HEK293T (cell line): ENCODE results near the gene SSR1.

Source experiments
- CTCF ChIA-PET: fragments of 350-600 bp; formaldehyde crosslinking; extraction: SDS; loops from one replicate; lab custom pipeline; 2021; ENCODE audit warnings: antibody characterized with exemption, inconsistent platforms; lab: Yijun Ruan, JAX
- POLR2A ChIA-PET: fragments of 350-600 bp; formaldehyde crosslinking; extraction: SDS; loops from one replicate; lab custom pipeline; 2020; ENCODE audit warnings: antibody characterized with exemption, inconsistent platforms; lab: Yijun Ruan, JAX
- DNase-seq: peaks from one replicate; pipeline ENCODE4 v3.0.0; 2012; ENCODE audit warnings: mixed read lengths; ENCODE audit errors: extremely low spot score
- ARNT ChIP-seq: fragments of 450-650 bp; IDR thresholded peaks from 2 replicates; pipeline ENCODE4 v1.6.1; 2017; ENCODE audit warnings: mild to moderate bottlenecking
- BHLHE40 ChIP-seq: fragments of 450-650 bp; IDR thresholded peaks from 2 replicates; pipeline ENCODE4 v1.6.1; 2016; ENCODE audit warnings: mild to moderate bottlenecking, moderate library complexity, borderline replicate concordance
- CTBP1 ChIP-seq: fragments of 450-650 bp; IDR thresholded peaks from 2 replicates; pipeline ENCODE4 v1.6.1; 2016; ENCODE audit warnings: borderline replicate concordance
- ELF4 ChIP-seq: fragments of 450-650 bp; IDR thresholded peaks from 2 replicates; pipeline ENCODE4 v1.6.1; 2017; ENCODE audit warnings: antibody characterized with exemption
- FOXA1 ChIP-seq: fragments of 450-650 bp; IDR thresholded peaks from 2 replicates; pipeline ENCODE4 v1.6.1; 2016; ENCODE audit warnings: mild to moderate bottlenecking
- FOXK2 ChIP-seq: fragments of 450-650 bp; IDR thresholded peaks from 2 replicates; pipeline ENCODE4 v1.6.1; 2016; ENCODE audit warnings: mild to moderate bottlenecking
- FOXM1 ChIP-seq: fragments of 450-650 bp; IDR thresholded peaks from 2 replicates; pipeline ENCODE4 v1.6.1; 2017; ENCODE audit warnings: mild to moderate bottlenecking, borderline replicate concordance
- HDGF ChIP-seq: fragments of 450-650 bp; IDR thresholded peaks from 2 replicates; pipeline ENCODE4 v1.6.1; 2017; ENCODE audit warnings: antibody characterized with exemption, borderline replicate concordance
- L3MBTL2 ChIP-seq: fragments of 450-650 bp; conservative IDR thresholded peaks from 2 replicates; pipeline ENCODE4 v1.6.1; 2016; ENCODE audit warnings: mild to moderate bottlenecking
- LEF1 ChIP-seq: fragments of 450-650 bp; IDR thresholded peaks from 2 replicates; pipeline ENCODE4 v1.6.1; 2017; ENCODE audit warnings: mild to moderate bottlenecking, borderline replicate concordance
- NFRKB ChIP-seq: fragments of 450-650 bp; IDR thresholded peaks from 2 replicates; pipeline ENCODE4 v1.6.1; 2016; ENCODE audit warnings: mild to moderate bottlenecking, moderate library complexity
- PKNOX1 ChIP-seq: fragments of 450-650 bp; IDR thresholded peaks from 2 replicates; pipeline ENCODE4 v1.6.1; 2016
- SP1 ChIP-seq: fragments of 450-650 bp; IDR thresholded peaks from 2 replicates; pipeline ENCODE4 v1.6.1; 2017
- SUZ12 ChIP-seq: fragments of 450-650 bp; IDR thresholded peaks from 2 replicates; pipeline ENCODE4 v1.6.1; 2016; ENCODE audit warnings: mild to moderate bottlenecking
- TARDBP ChIP-seq: fragments of 450-650 bp; IDR thresholded peaks from 2 replicates; pipeline ENCODE4 v1.6.1; 2016
- ZNF384 ChIP-seq: fragments of 450-650 bp; IDR thresholded peaks from 2 replicates; pipeline ENCODE4 v1.6.1; 2016

The SSR1 gene

GRCh38 chr6:7254980-7255835, 57.8 kb downstream of the SSR1 start:
- ChIA-PET POLR2A (no interaction called here), CTCF (no interaction called here)

GRCh38 chr6:7252390-7252789, 60.6 kb downstream of the SSR1 start:
- DNase-seq: no peak
- TF ChIP-seq ZNF384 (no peak), CTBP1 (no peak), FOXA1 (no peak), BHLHE40 (no peak), HDGF (no peak), NFRKB (no peak), LEF1 (no peak), ELF4 (no peak)
- ChIA-PET POLR2A (interaction anchor here (1.7 kb wide), 1 partner anchor 9 kb away, joined by 13 read pairs; no protein-coding TSS in a partner anchor), CTCF (interaction anchor here (1.1 kb wide), 2 partner anchors 14 to 575 kb away, joined by 4 to 5 read pairs; no protein-coding TSS in a partner anchor)

More at GRCh38 chr6:7254980-7255835, 57.8 kb downstream of the SSR1 start:
- TF ChIP-seq FOXK2 (no peak), BHLHE40 (no peak), L3MBTL2 (no peak), HDGF (no peak), CTBP1 (no peak), SP1 (no peak), ELF4 (no peak), FOXM1 (no peak), PKNOX1 (no peak), ARNT (no peak), NFRKB (no peak), SUZ12 (no peak), FOXA1 (no peak), TARDBP (no peak), LEF1 (no peak), ZNF384 (no peak)
- DNase-seq: no peak

- no peak for DNase-seq
- POLR2A ChIA-PET: interaction anchor here (1.7 kb wide), 1 partner anchor 10 kb away, joined by 13 read pairs; no protein-coding TSS in a partner anchor
- TF ChIP-seq FOXA1 (no peak), ZNF384 (no peak), FOXM1 (no peak), LEF1 (no peak), NFRKB (no peak), TARDBP (no peak), PKNOX1 (no peak), SP1 (no peak), SUZ12 (no peak), FOXK2 (no peak), L3MBTL2 (no peak), ARNT (no peak), CTBP1 (no peak), ELF4 (no peak)
- CTCF ChIA-PET: interaction anchor here (1.1 kb wide), 2 partner anchors 13 to 575 kb away, joined by 4 to 5 read pairs; no protein-coding TSS in a partner anchor
Measured at GRCh38 chr6:7251646-7252260, 61.2 kb downstream of the SSR1 start.

GRCh38 chr6:7250812-7251211, 62.2 kb downstream of the SSR1 start:
- TF ChIP-seq LEF1: no peak
- TF ChIP-seq ARNT: no peak
- no peak for TF ChIP-seq NFRKB
- no peak for TF ChIP-seq HDGF
- TF ChIP-seq FOXM1: no peak
- no peak for TF ChIP-seq BHLHE40
- TF ChIP-seq SP1: no peak
- no peak for TF ChIP-seq CTBP1
- no peak for TF ChIP-seq FOXK2
- TF ChIP-seq SUZ12: no peak
- no peak for TF ChIP-seq PKNOX1
- TF ChIP-seq ELF4: no peak
- TF ChIP-seq FOXA1: no peak
- TF ChIP-seq L3MBTL2: no peak
- TF ChIP-seq TARDBP: no peak
- no peak for TF ChIP-seq ZNF384
- ChIA-PET CTCF (interaction anchor here (0.6 to 1.1 kb wide), 2 partner anchors 12 to 574 kb away, joined by 3 read pairs; no protein-coding TSS in a partner anchor), POLR2A (interaction anchor here (1.7 kb wide), 1 partner anchor 11 kb away, joined by 13 read pairs; no protein-coding TSS in a partner anchor)
- no peak for DNase-seq

- CTCF ChIA-PET: interaction anchor here (1.1 to 1.3 kb wide), 2 partner anchors 9 to 12 kb away, joined by 3 to 6 read pairs; no protein-coding TSS in a partner anchor
- TF ChIP-seq SUZ12 (no peak), ZNF384 (no peak), CTBP1 (no peak), FOXA1 (no peak), LEF1 (no peak), FOXK2 (no peak), ARNT (no peak), HDGF (no peak), BHLHE40 (no peak), NFRKB (no peak), SP1 (no peak), L3MBTL2 (no peak), PKNOX1 (no peak), TARDBP (no peak), ELF4 (no peak), FOXM1 (no peak)
- no peak for DNase-seq
- POLR2A ChIA-PET: interaction anchor here (0.7 kb wide), 1 partner anchor 156 kb away, joined by 3 read pairs; no protein-coding TSS in a partner anchor
Measured at GRCh38 chr6:7249946-7250643, 62.9 kb downstream of the SSR1 start.
